Amygdala (tissue), 56 donors: ENCODE results near the gene LPCAT1.
"Not testable (repeated sequence)": the region's sequence is repeated elsewhere in the genome, so short reads cannot be mapped to it uniquely, and the experiment has no call there.

Experiments
- DNase-seq, 56 donors: peaks; one replicate each; lab custom pipeline; 2025; lab: John Stamatoyannopoulos, UW

The LPCAT1 gene

DNA sequence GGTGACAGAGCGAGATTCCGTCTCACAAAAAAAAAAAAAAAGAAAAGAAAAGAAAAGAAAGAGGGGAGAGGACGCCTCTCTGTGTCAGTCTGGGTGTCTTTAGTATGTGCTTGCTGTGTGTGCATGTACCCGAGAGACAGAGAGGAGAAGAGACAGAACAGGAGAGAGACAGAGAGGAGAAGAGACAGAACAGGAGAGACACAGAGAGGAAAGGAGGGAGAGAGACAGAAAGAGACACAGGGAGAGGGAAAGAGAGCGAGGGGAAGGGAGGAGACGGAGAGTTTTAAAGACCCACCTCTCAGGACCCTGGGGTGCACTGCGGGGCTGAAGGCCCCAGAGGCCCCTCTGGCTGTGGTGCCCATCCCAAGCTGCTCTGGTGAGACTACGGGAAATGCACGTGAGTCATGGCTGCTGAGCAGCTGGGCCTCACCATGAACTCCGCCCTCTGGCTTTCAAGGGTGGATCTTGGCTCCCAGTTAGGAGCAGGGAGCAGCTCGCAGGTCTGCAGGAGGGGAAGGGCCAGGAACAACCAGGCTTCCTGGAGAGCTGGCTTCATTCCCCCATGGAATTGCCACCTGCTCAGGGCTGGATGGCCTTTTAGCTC is 86.4 kb downstream of the LPCAT1 start:
- DNase-seq: no peak

- no peak for DNase-seq
Observed at GRCh38 chr5:1436681-1437080, 87.1 kb downstream of the LPCAT1 start.

DNA sequence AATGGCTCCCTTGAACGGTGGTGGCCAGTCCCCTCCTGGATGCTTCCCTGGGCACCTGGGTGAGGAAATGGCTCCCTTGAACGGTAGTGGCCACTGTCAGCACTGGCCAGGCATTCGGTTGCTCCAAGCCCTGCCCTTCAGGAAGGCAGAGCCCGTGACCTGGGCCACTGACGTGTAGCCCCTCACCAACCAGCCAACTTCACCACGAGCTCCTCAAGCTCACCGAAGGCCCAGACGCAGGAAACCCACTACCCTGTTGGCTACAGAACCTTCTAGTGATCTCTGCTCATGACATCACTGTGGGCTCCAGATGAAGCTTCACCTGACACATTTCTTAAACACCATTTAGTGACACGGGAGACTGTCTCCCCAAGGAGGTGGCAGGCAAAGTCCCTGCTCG is 87.7 kb downstream of the LPCAT1 start:
- no peak for DNase-seq

GRCh38 chr5:1435369-1435768 is 88.4 kb downstream of the LPCAT1 start:
- no peak for DNase-seq

DNA sequence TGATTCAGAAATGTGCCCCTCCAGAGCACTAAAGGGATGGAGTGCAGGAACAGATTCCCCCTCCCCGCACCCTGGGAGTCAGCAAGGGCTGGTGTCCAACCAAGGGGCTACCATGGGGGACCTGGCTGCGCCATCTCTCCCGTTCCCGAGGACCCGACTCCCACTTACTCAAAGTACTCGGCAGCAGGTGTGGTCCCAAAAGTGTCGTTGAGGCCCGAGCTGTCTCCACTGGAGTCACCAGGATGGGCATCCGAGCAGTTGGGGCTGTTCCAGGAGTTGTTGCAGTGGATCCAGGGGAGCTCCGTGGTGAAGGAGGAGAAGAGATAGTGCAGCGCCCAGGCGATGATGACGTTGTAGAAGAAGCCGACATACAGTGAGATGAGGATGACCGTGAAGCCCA is 91.5 kb downstream of the LPCAT1 start:
- DNase-seq: no peak

DNA sequence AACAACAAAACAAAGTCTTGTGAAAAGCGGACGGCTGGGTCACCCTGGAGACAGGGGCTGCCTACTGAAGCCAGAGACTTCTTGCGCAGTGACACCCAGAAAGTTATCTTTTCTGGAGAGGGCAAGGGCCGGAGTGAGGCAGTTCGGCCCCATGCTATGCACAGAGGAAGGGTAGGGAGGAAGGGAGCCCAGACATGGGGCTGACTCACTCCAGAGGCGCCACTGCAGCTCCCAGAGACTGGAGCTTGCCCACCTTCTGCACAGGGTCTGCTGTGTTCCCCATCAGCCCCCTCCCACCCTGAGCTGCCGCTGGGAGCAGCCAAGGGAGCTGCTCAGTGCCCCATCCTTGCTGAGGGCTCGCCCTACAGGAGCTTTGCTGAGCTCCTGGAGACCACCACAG is 91.9 kb downstream of the LPCAT1 start:
- DNase-seq: no peak

- no peak for DNase-seq
Observed at GRCh38 chr5:1431021-1431811, 92.5 kb downstream of the LPCAT1 start.

- DNase-seq: no peak
Observed at GRCh38 chr5:1430121-1430795, 93.5 kb downstream of the LPCAT1 start.

- DNase-seq: no peak
Observed at GRCh38 chr5:1429496-1429895, 94.3 kb downstream of the LPCAT1 start.

GRCh38 chr5:1429066-1429465 is 94.7 kb downstream of the LPCAT1 start:
- no peak for DNase-seq

DNA sequence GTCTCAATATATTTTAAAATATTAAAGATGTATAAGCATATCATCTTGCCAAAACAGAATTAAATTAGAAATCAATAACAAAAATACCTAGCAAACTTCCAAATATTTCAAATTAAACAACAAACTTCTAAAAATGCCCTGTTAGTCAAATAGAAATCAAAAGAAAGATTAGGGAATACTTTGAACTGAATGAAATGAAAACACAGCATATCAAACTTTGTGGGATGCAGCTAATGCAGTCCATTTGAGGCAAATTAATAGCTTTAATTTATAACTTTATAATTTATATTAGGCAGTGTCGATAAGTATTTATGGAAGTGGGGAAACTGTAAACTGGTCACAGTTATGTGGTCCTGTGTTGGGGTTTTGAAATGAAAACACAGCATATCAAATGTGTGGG is 95.7 kb downstream of the LPCAT1 start:
- DNase-seq: no peak

DNA sequence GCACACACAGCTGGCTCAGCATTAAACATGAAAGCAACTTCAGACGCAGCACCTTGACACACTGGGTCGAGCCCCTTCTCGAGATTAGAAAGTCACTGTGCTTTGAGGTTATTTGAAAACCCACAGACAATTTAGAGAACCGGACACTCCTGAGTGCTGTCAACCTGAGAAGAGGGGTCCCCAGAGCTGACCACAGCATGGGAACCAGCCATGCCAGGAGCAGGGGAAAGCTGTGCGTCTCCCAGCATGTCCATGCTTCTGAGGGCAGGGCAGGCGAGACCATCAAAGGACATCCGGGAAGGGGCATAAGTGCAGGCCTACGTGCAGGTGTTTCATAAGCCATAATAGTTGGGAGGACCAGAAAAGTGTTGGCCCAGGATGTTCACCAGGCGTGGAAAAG is 99.0 kb downstream of the LPCAT1 start:
- DNase-seq: no peak

- DNase-seq: no peak
Observed at GRCh38 chr5:1423901-1424603, 99.7 kb downstream of the LPCAT1 start.

- DNase-seq: not testable (repeated sequence)
Observed at GRCh38 chr5:1422522-1422921, 101.2 kb downstream of the LPCAT1 start.

DNA sequence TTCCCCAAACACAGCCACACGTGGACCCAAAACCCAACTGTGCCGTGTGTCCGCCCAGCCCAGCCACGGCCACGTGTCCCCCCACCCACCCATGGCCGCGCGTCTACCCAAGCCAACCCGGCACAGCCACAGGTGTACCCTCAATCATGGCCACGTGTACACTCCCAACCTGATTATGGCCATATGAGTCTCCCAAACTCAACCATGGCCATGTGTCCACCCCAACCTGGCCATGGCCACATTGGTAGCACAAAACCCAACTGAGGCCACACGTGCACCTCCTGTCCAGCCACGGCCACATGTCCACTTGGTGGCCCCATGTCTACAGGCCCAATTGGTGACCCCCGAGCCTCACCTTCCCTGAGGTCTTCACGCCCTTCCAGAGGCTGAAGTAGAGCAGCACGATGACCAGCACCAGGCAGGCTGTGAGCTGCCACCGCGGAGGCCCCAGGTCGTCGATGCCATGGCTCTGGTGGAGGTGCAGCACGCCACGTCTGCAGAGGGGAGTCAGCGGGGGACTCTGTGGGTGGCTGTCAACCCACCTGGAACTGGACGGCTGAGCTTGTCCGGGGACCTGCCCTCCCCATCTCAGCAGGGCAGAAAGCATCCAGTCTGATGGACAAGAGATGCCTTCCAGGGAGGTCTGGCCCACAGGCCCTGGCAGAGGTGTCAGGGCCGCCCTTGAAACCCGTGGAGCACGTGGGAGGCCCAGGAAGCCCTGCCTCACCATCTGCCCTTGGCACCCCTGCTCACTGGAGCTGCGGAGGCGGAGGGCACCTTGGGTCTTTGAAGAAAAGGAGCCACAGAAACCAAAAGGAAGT is 102.0 kb downstream of the LPCAT1 start:
- DNase-seq: no peak

DNA sequence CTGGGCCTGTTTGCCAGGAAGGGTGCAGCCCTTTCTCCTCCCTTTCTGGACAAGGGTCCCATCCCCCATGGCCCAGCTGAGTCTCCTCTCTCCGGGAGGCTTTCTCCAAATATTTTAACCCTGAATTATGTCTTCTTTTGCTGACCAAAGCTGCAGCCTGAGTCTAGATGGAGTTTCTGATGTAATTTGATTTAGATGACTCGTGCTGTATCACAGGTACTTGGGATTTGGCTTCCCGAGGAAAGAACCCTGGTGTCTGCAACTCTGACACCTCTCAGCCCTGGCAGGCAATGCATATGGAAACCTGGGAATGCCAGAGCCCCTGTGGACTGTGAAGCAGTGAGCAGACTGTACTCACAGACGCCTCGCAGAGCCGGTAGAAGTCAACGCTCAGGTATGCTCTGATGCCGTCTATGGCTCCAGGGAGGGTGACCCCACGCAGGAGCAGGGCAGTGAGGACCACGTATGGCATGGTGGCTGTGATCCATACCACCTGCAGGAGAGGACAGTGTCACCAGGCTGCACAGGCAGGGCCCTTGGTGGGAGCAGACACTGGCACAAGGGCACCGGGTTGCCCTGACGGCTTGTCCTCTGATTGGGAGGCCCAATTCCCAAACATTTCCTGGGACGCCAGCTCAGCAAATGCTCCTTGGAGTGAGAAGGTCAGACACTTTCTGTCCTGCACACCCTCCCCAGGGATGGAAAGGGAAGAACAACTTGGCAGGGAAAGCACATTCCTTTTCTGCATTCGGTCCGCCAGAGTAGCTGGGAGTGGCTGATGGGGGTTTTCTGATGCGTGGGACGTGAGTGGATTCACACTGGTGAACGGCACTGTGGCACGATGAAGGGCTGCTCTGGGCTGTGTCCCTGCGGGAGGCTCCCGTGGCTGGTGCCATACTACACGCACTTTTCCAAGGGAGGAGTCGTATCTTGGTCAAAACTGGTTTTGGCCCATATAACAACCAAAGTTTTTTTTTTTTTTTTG is 103.3 kb downstream of the LPCAT1 start:
- DNase-seq: no peak

DNA sequence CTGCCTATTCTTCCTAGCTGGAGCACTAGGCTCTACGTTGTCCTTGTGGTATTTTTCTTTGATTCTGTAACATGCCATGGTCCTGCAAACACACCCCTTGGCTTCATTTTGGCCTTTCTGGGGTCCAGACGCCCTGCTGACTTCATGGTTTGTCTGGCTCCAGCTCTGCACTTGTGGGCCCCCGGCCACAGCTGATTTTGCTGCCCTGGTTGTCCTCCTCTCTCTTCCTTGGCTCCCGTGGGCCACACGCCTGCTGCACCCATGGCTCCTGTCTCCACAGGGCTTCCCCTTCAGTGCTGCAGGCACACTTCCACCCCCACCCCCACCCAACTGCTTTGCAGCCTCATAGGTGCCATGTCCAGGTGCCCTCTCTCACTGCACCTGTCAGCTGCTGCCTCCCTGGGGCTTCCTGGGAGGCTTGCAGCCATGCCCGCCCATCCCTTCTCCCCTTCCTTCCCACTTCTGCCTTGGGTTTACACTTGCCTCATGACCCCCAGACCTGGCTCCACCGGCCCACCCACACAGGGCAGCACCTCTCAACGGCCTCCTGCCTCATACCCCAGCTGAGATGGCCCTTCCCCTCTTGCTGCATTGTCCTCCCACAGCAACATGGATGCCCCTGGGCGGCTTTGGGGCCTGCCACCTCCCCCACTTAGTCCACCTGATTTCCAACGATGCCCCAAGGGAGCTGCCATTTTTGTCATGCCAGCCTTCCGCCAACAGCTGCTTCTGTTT is 104.1 kb downstream of the LPCAT1 start:
- DNase-seq: no peak

GRCh38 chr5:1418921-1419280 is 104.9 kb downstream of the LPCAT1 start:
- no peak for DNase-seq
